Caco-2 (cell line): Measurements from ENCODE around the gene TMED8. TPM values are rescaled to one million over a fixed set of nuclear protein-coding genes. Genes with fewer than 3 reads are reported as not detected.

Source experiments
- BruUV-seq: library from RNA; stranded (reverse); fragments of 400-500 nt; replicated peaks from 2 replicates; lab custom pipeline; 2021; lab: Mats Ljungman, UMichigan
- CTCF ChIA-PET: fragments of 300-600 bp; sonication (Branson Sonifier 250); formaldehyde crosslinking; loops from one replicate; lab custom pipeline; 2022; ENCODE audit warnings: antibody characterized with exemption; lab: Charles Lee
- POLR2A ChIA-PET: fragments of 300-600 bp; sonication (Branson Sonifier 250); formaldehyde crosslinking; loops from one replicate; lab custom pipeline; 2022; ENCODE audit warnings: antibody characterized with exemption; lab: Charles Lee
- DNase-seq, 2 experiments: peaks; one replicate each; pipeline versions ENCODE4 v3.0.0 to v3.0.0-alpha.2; 2020 to 2022
- H3K27me3 ChIP-seq: replicated peaks from 2 replicates; pipeline ENCODE4 v1.6.0; 2011; ENCODE audit warnings: low read length; ENCODE audit not compliant: control insufficient read depth, insufficient read depth
- H3K36me3 ChIP-seq: 2 replicates; pipeline ENCODE4 v1.5.1; 2011; ENCODE audit warnings: low read length; ENCODE audit not compliant: control insufficient read depth, insufficient read depth
- H3K4me1 ChIP-seq: fragments of 250-450 bp; sonication (Bioruptor Pico); 2 replicates; pipeline ENCODE4 v1.5.1; 2020; ENCODE audit warnings: mild to moderate bottlenecking
- H3K4me3 ChIP-seq: 2 replicates; pipeline ENCODE4 v1.5.1; 2011; ENCODE audit warnings: low read depth, mild to moderate bottlenecking, control low read depth, low read length
- H3K9me3 ChIP-seq: fragments of 250-450 bp; sonication (Bioruptor Pico); 2 replicates; pipeline ENCODE4 v1.5.1; 2020; ENCODE audit warnings: mild to moderate bottlenecking, moderate library complexity
- H3K27ac Mint-ChIP-seq: one replicate; pipeline ENCODE4 v1.8.0; 2022; ENCODE audit warnings: mixed read lengths; ENCODE audit not compliant: unreplicated experiment
- H3K27me3 Mint-ChIP-seq: one replicate; pipeline ENCODE4 v1.8.0; 2022; ENCODE audit warnings: mixed read lengths; ENCODE audit not compliant: insufficient read depth, unreplicated experiment
- H3K36me3 Mint-ChIP-seq: one replicate; pipeline ENCODE4 v1.8.0; 2022; ENCODE audit warnings: mild to moderate bottlenecking, mixed read lengths; ENCODE audit not compliant: insufficient read depth, unreplicated experiment
- H3K4me1 Mint-ChIP-seq: one replicate; pipeline ENCODE4 v1.8.0; 2022; ENCODE audit warnings: low read depth, mixed read lengths; ENCODE audit not compliant: unreplicated experiment
- H3K4me3 Mint-ChIP-seq: one replicate; pipeline ENCODE4 v1.8.0; 2022; ENCODE audit warnings: mild to moderate bottlenecking, moderate library complexity, mixed read lengths; ENCODE audit not compliant: unreplicated experiment
- H3K9me3 Mint-ChIP-seq: one replicate; pipeline ENCODE4 v1.8.0; 2022; ENCODE audit warnings: mixed read lengths; ENCODE audit not compliant: unreplicated experiment
- intact Hi-C: fragments of 100-400 bp; cut with micrococcal nuclease; formaldehyde crosslinking; loops from one replicate; pipeline ENCODE4 v1.10.0; 2022; ENCODE audit not compliant: unreplicated experiment
- total RNA-seq: library from RNA; stranded (reverse); gene quantifications from 2 replicates; pipeline ENCODE4 v1.2.3, GENCODE V29; 2022
- TF ChIP-seq, protein P1 (sequence below), 2 experiments: fragments of 200-600 bp in 1 of 2; IDR thresholded peaks; 1 replicate in 1 of 2; 2 replicates in 1 of 2; pipeline versions ENCODE4 v1.5.1 to v1.8.0; 2011 to 2022; ENCODE audit warnings: antibody characterized with exemption in 1 of 2, control low read depth in 1 of 2, inconsistent platforms in 1 of 2, low read depth in 1 of 2, low read length in 1 of 2, mild to moderate bottlenecking in 1 of 2, moderate library complexity in 1 of 2; ENCODE audit not compliant: insufficient read depth in 1 of 2, severe bottlenecking in 1 of 2, unreplicated experiment in 1 of 2

Gene TMED8
- total RNA-seq, 1 experiment from 2014 or later, result 14.1 TPM

- H3K27me3 Mint-ChIP-seq, result no peaks in the 10 kb centered on the region
- no peak overlapping the region for H3K27ac Mint-ChIP-seq
- H3K4me3 Mint-ChIP-seq, result no peak overlapping the region
- intact Hi-C loops, result no loop called here
- DNase-seq, result no peak
- no peaks in the 10 kb centered on the region for H3K27me3 ChIP-seq
- ChIA-PET POLR2A (no interaction called here), CTCF (interaction anchor here (1.8 kb wide), 1 partner anchor 9 kb away, joined by 9 read pairs; no protein-coding TSS in a partner anchor)
- peaks cover 27% of the 10 kb centered on the region for H3K4me1 ChIP-seq
- no peak overlapping the region for H3K4me3 ChIP-seq
- no peaks in the 10 kb centered on the region for H3K9me3 ChIP-seq
- no peaks in the 10 kb centered on the region for H3K36me3 ChIP-seq
- no peaks in the 10 kb centered on the region for H3K9me3 Mint-ChIP-seq
- TF ChIP-seq, protein P1, sequence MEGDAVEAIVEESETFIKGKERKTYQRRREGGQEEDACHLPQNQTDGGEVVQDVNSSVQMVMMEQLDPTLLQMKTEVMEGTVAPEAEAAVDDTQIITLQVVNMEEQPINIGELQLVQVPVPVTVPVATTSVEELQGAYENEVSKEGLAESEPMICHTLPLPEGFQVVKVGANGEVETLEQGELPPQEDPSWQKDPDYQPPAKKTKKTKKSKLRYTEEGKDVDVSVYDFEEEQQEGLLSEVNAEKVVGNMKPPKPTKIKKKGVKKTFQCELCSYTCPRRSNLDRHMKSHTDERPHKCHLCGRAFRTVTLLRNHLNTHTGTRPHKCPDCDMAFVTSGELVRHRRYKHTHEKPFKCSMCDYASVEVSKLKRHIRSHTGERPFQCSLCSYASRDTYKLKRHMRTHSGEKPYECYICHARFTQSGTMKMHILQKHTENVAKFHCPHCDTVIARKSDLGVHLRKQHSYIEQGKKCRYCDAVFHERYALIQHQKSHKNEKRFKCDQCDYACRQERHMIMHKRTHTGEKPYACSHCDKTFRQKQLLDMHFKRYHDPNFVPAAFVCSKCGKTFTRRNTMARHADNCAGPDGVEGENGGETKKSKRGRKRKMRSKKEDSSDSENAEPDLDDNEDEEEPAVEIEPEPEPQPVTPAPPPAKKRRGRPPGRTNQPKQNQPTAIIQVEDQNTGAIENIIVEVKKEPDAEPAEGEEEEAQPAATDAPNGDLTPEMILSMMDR (IDR thresholded peaks at IDR 0.05; ENCODE audit: insufficient read depth in 1 of 2, low read depth in 1 of 2, low read length in 1 of 2, severe bottlenecking in 1 of 2, unreplicated experiment in 1 of 2), result no peak
- peaks cover 9% of the 10 kb centered on the region for H3K36me3 Mint-ChIP-seq
- peaks cover 24% of the 10 kb centered on the region for H3K4me1 Mint-ChIP-seq
- BruUV-seq, result no TSS peak
These were observed 69.9 kb downstream of the TMED8 start for GRCh38 chr14:77306851-77307496.

DNA sequence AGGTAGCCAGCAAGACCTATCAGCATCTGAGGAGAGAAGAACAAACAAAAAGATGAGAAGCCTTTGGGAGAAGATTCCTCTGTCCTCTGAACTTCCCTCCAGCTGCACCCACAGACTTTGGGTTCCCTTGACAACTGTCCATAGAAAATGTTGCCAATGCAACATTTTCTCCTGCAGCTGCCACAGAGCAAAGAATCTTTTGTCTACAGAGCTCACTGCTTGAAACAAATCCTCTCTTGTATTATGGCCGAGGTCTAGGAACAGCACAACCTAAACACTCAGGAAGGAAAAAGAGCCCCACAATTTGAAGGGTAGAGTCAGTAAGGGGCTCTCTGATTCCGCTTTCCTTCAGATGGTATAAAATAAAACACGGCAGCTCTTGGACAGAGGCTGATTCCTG lies 70.5 kb downstream of the TMED8 start:
- ChIA-PET CTCF (interaction anchor here (0.7 to 1.8 kb wide), 2 partner anchors 9 to 14 kb away, joined by 4 to 9 read pairs; partner anchors contain the start of genes GSTZ1 and POMT2), POLR2A (no interaction called here)
- no peak for DNase-seq
- Histone ChIP-seq H3K4me3 (no peak overlapping the region), H3K36me3 (no peaks in the 10 kb centered on the region), H3K27me3 (no peaks in the 10 kb centered on the region), H3K9me3 (no peaks in the 10 kb centered on the region), H3K4me1 (peaks cover 27% of the 10 kb centered on the region)
- Mint-ChIP-seq H3K27me3 (no peaks in the 10 kb centered on the region), H3K27ac (no peak overlapping the region), H3K4me3 (no peak overlapping the region), H3K36me3 (peaks cover 9% of the 10 kb centered on the region), H3K9me3 (no peaks in the 10 kb centered on the region), H3K4me1 (peaks cover 24% of the 10 kb centered on the region)
- TF ChIP-seq, protein P1 (IDR thresholded peaks at IDR 0.05; ENCODE audit: insufficient read depth in 1 of 2, low read depth in 1 of 2, low read length in 1 of 2, severe bottlenecking in 1 of 2, unreplicated experiment in 1 of 2), result no peak
- BruUV-seq, result no TSS peak
- intact Hi-C loops, result no loop called here

DNA sequence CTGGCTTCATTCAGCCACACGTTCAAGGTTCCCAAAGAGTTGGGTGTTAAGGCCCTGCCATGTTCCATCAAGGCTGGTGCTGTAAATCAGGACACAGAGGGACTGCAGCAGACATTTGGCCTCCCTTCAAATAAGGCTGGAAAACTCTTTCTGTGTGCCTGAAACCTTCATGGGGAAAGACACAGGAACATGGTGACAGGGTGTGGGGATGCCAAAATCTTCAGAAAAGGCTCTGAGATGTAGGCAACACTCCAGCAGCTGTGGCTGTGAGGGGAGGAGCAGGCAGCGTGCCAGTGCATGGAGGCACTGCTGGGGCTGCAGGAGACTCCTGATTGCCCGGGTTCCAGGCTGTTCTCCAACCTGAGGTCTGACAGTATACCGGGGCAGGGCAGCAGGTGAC lies 71.2 kb downstream of the TMED8 start:
- Mint-ChIP-seq H3K4me1 (peaks cover 24% of the 10 kb centered on the region), H3K4me3 (no peak overlapping the region), H3K36me3 (peaks cover 9% of the 10 kb centered on the region), H3K27me3 (no peaks in the 10 kb centered on the region), H3K9me3 (no peaks in the 10 kb centered on the region), H3K27ac (no peak overlapping the region)
- H3K9me3 ChIP-seq, result no peaks in the 10 kb centered on the region
- peaks cover 27% of the 10 kb centered on the region for H3K4me1 ChIP-seq
- DNase-seq, result no peak
- H3K36me3 ChIP-seq, result no peaks in the 10 kb centered on the region
- ChIA-PET CTCF (interaction anchor here (1.0 kb wide), 1 partner anchor 9 kb away, joined by 3 read pairs; no protein-coding TSS in a partner anchor), POLR2A (no interaction called here)
- intact Hi-C loops, result no loop called here
- TF ChIP-seq, protein P1 (IDR thresholded peaks at IDR 0.05; ENCODE audit: insufficient read depth in 1 of 2, low read depth in 1 of 2, low read length in 1 of 2, severe bottlenecking in 1 of 2, unreplicated experiment in 1 of 2), result no peak
- no peaks in the 10 kb centered on the region for H3K27me3 ChIP-seq
- BruUV-seq, result no TSS peak
- no peak overlapping the region for H3K4me3 ChIP-seq
